Right lobe of liver (tissue), 4 donors: Measurements from ENCODE around the gene MRPL28.

Experiments
- CTCF ChIP-seq, 4 donors: fragments of 200-600 bp in 3 of 4; fragments of 450-650 bp in 1 of 4; IDR thresholded peaks; one replicate each; pipeline versions ENCODE4 v1.5.1 to v1.8.0; 2016 to 2022; ENCODE audit warnings: antibody characterized with exemption in 4 of 4, mild to moderate bottlenecking in 2 of 4
- POLR2A ChIP-seq: fragments of 450-650 bp; IDR thresholded peaks from one replicate; pipeline ENCODE4 v1.6.1; 2017; ENCODE audit warnings: antibody characterized with exemption, mild to moderate bottlenecking
- donor health status: DM: no; HTN: no; CAD: no.
- donor health status: DM: no; HTN: no; CAD: no.
- donor health status: DM: no; HTN: yes; CAD: no.

- no peak for TF ChIP-seq CTCF (IDR thresholded peaks at IDR 0.05)
- TF ChIP-seq POLR2A = no peak
Observed at GRCh38 chr16:346587-346986, 23.8 kb downstream of the MRPL28 start.
